OCI-LY7 (cell line): Measurements from ENCODE around the gene LBR. TPM values are rescaled to one million over a fixed set of nuclear protein-coding genes. Genes with fewer than 3 reads are reported as not detected.

Experiments used
- BruUV-seq: library from RNA; stranded (reverse); fragments of 400-500 nt; replicated peaks from 2 replicates; lab custom pipeline; 2021; lab: Mats Ljungman, UMichigan
- CTCF ChIA-PET: fragments of 300-600 bp; sonication (Branson Sonifier 250); formaldehyde crosslinking; loops from one replicate; lab custom pipeline; 2022; ENCODE audit warnings: antibody characterized with exemption; ENCODE audit not compliant: unreplicated experiment; lab: Charles Lee
- POLR2A ChIA-PET: fragments of 300-600 bp; sonication (Branson Sonifier 250); formaldehyde crosslinking; loops from one replicate; lab custom pipeline; 2022; ENCODE audit warnings: antibody characterized with exemption; lab: Charles Lee
- DNase-seq: peaks from one replicate; pipeline ENCODE4 v3.0.0-alpha.2; 2015; ENCODE audit warnings: low spot score
- H2AFZ ChIP-seq: fragments of 200-600 bp; sonication (generic), shearing (Covaris generic); 2 replicates; pipeline ENCODE4 v1.6.1; 2014; ENCODE audit warnings: mild to moderate bottlenecking, antibody characterized with exemption, low read length, moderate library complexity
- H3K27ac ChIP-seq: fragments of 200-600 bp; sonication (generic); 2 replicates; pipeline ENCODE4 v1.5.1; 2014; ENCODE audit warnings: mixed run types, low read depth, mild to moderate bottlenecking, moderate library complexity, low read length, inconsistent platforms; ENCODE audit not compliant: poor library complexity, severe bottlenecking
- H3K36me3 ChIP-seq: fragments of 200-600 bp; sonication (generic); 2 replicates; pipeline ENCODE4 v1.6.1; 2014; ENCODE audit warnings: mild to moderate bottlenecking, antibody characterized with exemption, low read length, moderate library complexity, mixed read lengths; ENCODE audit not compliant: insufficient read depth
- H3K4me1 ChIP-seq: fragments of 200-600 bp; sonication (generic); 2 replicates; pipeline ENCODE4 v1.5.1; 2014; ENCODE audit warnings: mild to moderate bottlenecking, low read length; ENCODE audit not compliant: insufficient read depth, poor library complexity, severe bottlenecking
- H3K4me2 ChIP-seq: fragments of 200-600 bp; sonication (generic); 2 replicates; pipeline ENCODE4 v1.6.1; 2014; ENCODE audit warnings: mild to moderate bottlenecking, low read length
- H3K4me3 ChIP-seq: fragments of 200-600 bp; sonication (generic); 2 replicates; pipeline ENCODE4 v1.5.1; 2014; ENCODE audit warnings: mild to moderate bottlenecking, low read depth, low read length; ENCODE audit not compliant: poor library complexity, severe bottlenecking
- H3K79me2 ChIP-seq: fragments of 200-600 bp; sonication (generic); 2 replicates; pipeline ENCODE4 v1.6.1; 2016; ENCODE audit warnings: low read depth, mild to moderate bottlenecking, low read length, moderate library complexity, mixed read lengths; ENCODE audit not compliant: insufficient read depth
- H3K9me2 ChIP-seq: fragments of 200-600 bp; sonication (generic); 2 replicates; pipeline ENCODE4 v1.6.1; 2016; ENCODE audit warnings: mild to moderate bottlenecking, low read length, mixed read lengths; ENCODE audit not compliant: insufficient read depth
- H3K9me3 ChIP-seq: fragments of 200-600 bp; sonication (generic); 2 replicates; pipeline ENCODE4 v1.6.1; 2014; ENCODE audit warnings: mild to moderate bottlenecking, mixed run types, low read length, mixed read lengths
- H4K20me1 ChIP-seq: fragments of 200-600 bp; sonication (generic); 2 replicates; pipeline ENCODE4 v1.6.1; 2014; ENCODE audit warnings: mild to moderate bottlenecking, antibody characterized with exemption, low read length, moderate library complexity, mixed read lengths; ENCODE audit not compliant: insufficient read depth
- EZH2phosphoT487 ChIP-seq: fragments of 200-600 bp; sonication (generic); IDR thresholded peaks from 2 replicates; pipeline ENCODE4 v1.6.1; 2018; ENCODE audit warnings: low read depth, borderline replicate concordance, mild to moderate bottlenecking, mixed run types, antibody characterized with exemption, low read length, moderate library complexity, mixed read lengths
- intact Hi-C: fragments of 100-400 bp; cut with micrococcal nuclease; formaldehyde crosslinking; loops from one replicate; pipeline ENCODE4 v1.10.0; 2022; ENCODE audit not compliant: unreplicated experiment
- total RNA-seq, 2 experiments: library from RNA; depleted of rRNA in 1 of 2; stranded (reverse); fragments of >200 nt in 1 of 2; shearing (Covaris generic) in 1 of 2; gene quantifications; 2 replicates each; pipeline ENCODE4 v1.2.3, GENCODE V29; 2014 to 2022
- TF ChIP-seq, protein P1 (sequence below): fragments of 200-600 bp; sonication (generic); conservative IDR thresholded peaks from 2 replicates; pipeline ENCODE4 v1.5.1; 2014; ENCODE audit warnings: mild to moderate bottlenecking, antibody characterized with exemption, low read length, moderate library complexity, mixed read lengths

Gene LBR
- total RNA-seq, 2 experiments from 2014 or later = 117 to 288 TPM

DNA sequence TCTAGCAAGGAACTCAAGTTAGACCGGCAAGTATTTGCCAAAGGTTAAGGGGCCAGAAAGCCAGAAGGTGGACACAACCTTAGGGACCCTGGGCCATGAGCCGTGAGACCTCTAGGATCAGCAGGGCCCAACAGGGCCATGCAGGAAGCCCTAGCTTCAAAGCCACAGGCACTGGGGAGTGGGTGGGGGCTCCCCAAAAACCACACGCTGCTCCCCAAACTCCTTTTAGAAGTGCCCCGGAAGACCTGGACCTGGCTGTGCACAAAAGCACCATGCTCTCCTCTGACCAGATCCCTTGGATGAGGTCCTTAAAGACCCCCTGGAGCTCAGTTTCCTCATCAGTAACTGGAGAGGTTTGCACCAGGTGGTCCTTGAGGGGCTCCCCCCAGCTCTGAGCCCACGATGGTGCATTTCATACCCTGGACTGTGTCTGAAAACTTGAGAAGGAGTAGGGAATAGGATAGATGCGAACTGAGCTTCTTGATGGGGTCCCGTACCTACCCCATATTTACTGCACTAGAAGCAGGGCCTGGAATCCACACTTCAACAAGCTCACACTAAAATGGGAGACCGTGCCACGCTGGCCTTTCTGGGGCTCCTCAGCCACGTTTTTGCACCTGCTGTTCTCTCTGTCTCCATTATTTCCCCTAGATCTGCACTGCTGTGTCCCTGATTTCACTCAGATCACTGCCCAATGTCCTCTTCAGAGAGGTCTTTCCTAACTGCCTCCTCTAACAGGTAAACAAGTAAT lies 40.6 kb upstream of the LBR start:
- H3K4me1 ChIP-seq = peaks cover 51% of the 10 kb centered on the region
- H3K36me3 ChIP-seq = no peaks in the 10 kb centered on the region
- H3K4me3 ChIP-seq = peak overlapping the region; percentile 74
- intact Hi-C loops = loop anchor here (5.0 kb wide), 1 partner anchor 594 kb away; the partner anchor contains the start of gene H3-3A
- peak overlapping the region; percentile 95 for H3K27ac ChIP-seq
- H3K79me2 ChIP-seq = no peaks in the 10 kb centered on the region
- TF ChIP-seq, protein P1, sequence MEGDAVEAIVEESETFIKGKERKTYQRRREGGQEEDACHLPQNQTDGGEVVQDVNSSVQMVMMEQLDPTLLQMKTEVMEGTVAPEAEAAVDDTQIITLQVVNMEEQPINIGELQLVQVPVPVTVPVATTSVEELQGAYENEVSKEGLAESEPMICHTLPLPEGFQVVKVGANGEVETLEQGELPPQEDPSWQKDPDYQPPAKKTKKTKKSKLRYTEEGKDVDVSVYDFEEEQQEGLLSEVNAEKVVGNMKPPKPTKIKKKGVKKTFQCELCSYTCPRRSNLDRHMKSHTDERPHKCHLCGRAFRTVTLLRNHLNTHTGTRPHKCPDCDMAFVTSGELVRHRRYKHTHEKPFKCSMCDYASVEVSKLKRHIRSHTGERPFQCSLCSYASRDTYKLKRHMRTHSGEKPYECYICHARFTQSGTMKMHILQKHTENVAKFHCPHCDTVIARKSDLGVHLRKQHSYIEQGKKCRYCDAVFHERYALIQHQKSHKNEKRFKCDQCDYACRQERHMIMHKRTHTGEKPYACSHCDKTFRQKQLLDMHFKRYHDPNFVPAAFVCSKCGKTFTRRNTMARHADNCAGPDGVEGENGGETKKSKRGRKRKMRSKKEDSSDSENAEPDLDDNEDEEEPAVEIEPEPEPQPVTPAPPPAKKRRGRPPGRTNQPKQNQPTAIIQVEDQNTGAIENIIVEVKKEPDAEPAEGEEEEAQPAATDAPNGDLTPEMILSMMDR = no peak
- TF ChIP-seq EZH2phosphoT487 = no peak
- no peak for DNase-seq
- POLR2A ChIA-PET = interaction anchor here (0.6 to 4.4 kb wide), 29 partner anchors 12 to 660 kb away, joined by 3 to 51 read pairs (median 4); partner anchors contain the start of genes LBR and SRP9
- H2AFZ ChIP-seq = peak overlapping the region; percentile 79; the same call in 1 of the 2 replicates
- no TSS peak for BruUV-seq
- H3K4me2 ChIP-seq = peak overlapping the region; percentile 98
- CTCF ChIA-PET = interaction anchor here (0.6 to 2.1 kb wide), 10 partner anchors 10 to 1061 kb away, joined by 3 to 8 read pairs (median 4); no protein-coding TSS in a partner anchor
- H4K20me1 ChIP-seq = no peaks in the 10 kb centered on the region
- no peaks in the 10 kb centered on the region for H3K9me2 ChIP-seq
- H3K9me3 ChIP-seq = no peaks in the 10 kb centered on the region

DNA sequence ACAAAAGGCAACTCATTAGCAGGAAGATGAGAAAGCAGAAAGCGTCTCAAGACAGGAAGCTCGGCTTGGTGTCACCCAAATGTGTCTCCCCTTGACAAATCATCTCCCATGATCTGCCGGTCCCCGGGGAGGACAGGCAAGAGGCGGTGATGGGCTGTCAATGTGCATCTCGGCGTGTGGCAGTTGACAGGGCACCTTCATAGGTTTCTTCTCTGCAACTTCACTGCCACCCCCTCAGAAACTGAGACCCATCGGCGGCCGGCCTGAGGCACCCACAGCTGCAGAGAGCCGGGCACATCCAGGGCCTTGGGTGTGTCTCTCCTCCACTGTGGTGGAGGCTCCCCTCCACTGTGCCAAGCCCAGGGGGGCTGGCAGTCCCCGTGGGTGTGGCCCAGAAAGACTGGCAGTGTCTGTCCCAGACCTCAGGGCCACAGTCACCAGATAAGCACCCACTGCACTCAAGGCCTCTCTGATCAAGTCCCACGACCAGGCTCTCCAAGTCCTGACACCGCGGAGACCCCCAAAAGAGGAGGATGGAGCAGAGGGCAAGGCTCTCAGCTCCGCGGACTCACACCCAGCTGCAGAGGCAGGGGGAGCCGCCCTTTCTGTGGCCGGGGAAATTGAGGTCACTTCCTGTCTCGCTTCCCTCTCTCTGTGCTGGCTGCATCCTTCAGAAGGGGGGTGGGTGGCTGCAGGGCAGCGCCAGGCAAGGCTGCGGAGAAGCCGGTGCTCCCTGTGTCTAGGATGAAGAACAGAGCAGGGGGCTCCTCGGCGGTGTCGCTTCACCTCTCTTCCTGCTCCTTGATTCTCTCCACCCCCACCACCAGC lies 39.6 kb upstream of the LBR start:
- intact Hi-C loops = loop anchor here (1.0 to 5.0 kb wide), 4 partner anchors 22 to 595 kb away; partner anchors contain the start of genes H3-3A and LBR
- no TSS peak for BruUV-seq
- DNase-seq = peak; percentile 96
- POLR2A ChIA-PET = interaction anchor here (0.6 to 4.4 kb wide), 27 partner anchors 13 to 661 kb away, joined by 3 to 51 read pairs (median 4); partner anchors contain the start of genes LBR and SRP9
- Histone ChIP-seq H3K36me3 (no peaks in the 10 kb centered on the region), H3K4me1 (peaks cover 47% of the 10 kb centered on the region), H3K4me2 (peak overlapping the region; percentile 98), H4K20me1 (no peaks in the 10 kb centered on the region), H3K27ac (peak overlapping the region; percentile 95), H3K9me3 (no peaks in the 10 kb centered on the region), H3K79me2 (no peaks in the 10 kb centered on the region), H2AFZ (peak overlapping the region; percentile 79), H3K9me2 (no peaks in the 10 kb centered on the region), H3K4me3 (peak overlapping the region; percentile 74)
- CTCF ChIA-PET = interaction anchor here (0.6 to 2.1 kb wide), 7 partner anchors 9 to 478 kb away, joined by 3 to 12 read pairs (median 5); no protein-coding TSS in a partner anchor
- no peak for TF ChIP-seq EZH2phosphoT487
- TF ChIP-seq, protein P1 = peak; percentile 17; the same call in 1 of the 2 replicates
